ENCODE measurements around the gene RALGPS1. TPM values are rescaled to one million over a fixed set of nuclear protein-coding genes. Genes with fewer than 3 reads are reported as not detected.

The RALGPS1 gene
- total and polyA plus RNA-seq, 2 of the 8 experiments (the other 6 are each of a cell fraction or from before 2014, with no cell fraction given) = 20.0 to 23.5 TPM

GRCh38 chr9:127181315-127181580, 266.7 kb downstream of the RALGPS1 start:
- Histone ChIP-seq H3K18ac (ENCODE audit: extremely low read depth, low read length) (no peak overlapping the region), H2BK20ac (ENCODE audit: low read length) (no peak overlapping the region), H3K23ac (ENCODE audit: insufficient read length) (no peak overlapping the region), H2BK5ac (ENCODE audit: low read depth, low read length) (0 out of 2 replicates have a peak overlapping the region, but pooled peaks have one; percentile 24), H2BK120ac (replicated peaks; ENCODE audit: low read depth, low read length) (no peak overlapping the region), H3K27me3 (replicated peaks in 1 of 4; ENCODE audit: control insufficient read depth in 3 of 4, extremely low read depth in 1 of 4, insufficient read depth in 3 of 4, low read length in 3 of 4) (no peaks in the 10 kb centered on the region), H2BK15ac (ENCODE audit: low read length) (no peak overlapping the region), H3K23me2 (ENCODE audit: low read depth, low read length) (no peaks in the 10 kb centered on the region), H2AFZ (ENCODE audit: low read length) (no peak overlapping the region), H3K79me2 (ENCODE audit: control insufficient read depth in 1 of 2, insufficient read depth in 2 of 2, low read length in 2 of 2) (no peaks in the 10 kb centered on the region), H3K56ac (replicated peaks; ENCODE audit: insufficient read length, low read depth, low read length) (no peak overlapping the region), H3K4me2 (ENCODE audit: insufficient read depth in 1 of 2, low read depth in 2 of 2, low read length in 2 of 2) (no peak overlapping the region), H3K27ac (ENCODE audit: low read depth, low read length) (no peak overlapping the region), H2BK12ac (ENCODE audit: low read depth, low read length) (no peak overlapping the region; the same call in 1 of the 2 replicates), H3K4me3 (ENCODE audit: extremely low read depth in 1 of 4, insufficient read depth in 2 of 4, low read depth in 3 of 4, low read length in 4 of 4) (no peak overlapping the region), H3K9me3 (ENCODE audit: insufficient read depth in 2 of 2, low read depth in 1 of 2, low read length in 1 of 2) (no peaks in the 10 kb centered on the region), H3K9ac (replicated peaks in 1 of 4; ENCODE audit: extremely low read depth in 1 of 4, low read depth in 3 of 4, low read length in 3 of 4) (no peak overlapping the region), H3K4ac (replicated peaks; ENCODE audit: insufficient read length, low read depth, low read length) (no peak overlapping the region), H2AK5ac (ENCODE audit: low read depth, low read length) (peak overlapping the region; percentile 7; the same call in 1 of the 2 replicates), H3K14ac (ENCODE audit: insufficient read length) (no peak overlapping the region), H4K91ac (replicated peaks; ENCODE audit: insufficient read length, low read length) (no peak overlapping the region), H3K4me1 (replicated peaks in 1 of 4; ENCODE audit: control insufficient read depth in 3 of 4, insufficient read depth in 4 of 4, low read length in 3 of 4) (peaks cover 0 to 6% (median under 1%) of the 10 kb centered on the region in 4 experiments; a peak in 4 of 7 replicates), H3K36me3 (ENCODE audit: control insufficient read depth in 2 of 4, insufficient read depth in 4 of 4, low read length in 3 of 4) (no peaks in the 10 kb centered on the region), H3K79me1 (ENCODE audit: low read depth, low read length) (no peaks in the 10 kb centered on the region; the same call in 1 of the 2 replicates), H4K5ac (ENCODE audit: insufficient read length, low read depth, low read length) (no peak overlapping the region), H4K20me1 (replicated peaks in 1 of 2; ENCODE audit: control insufficient read depth in 1 of 2, insufficient read depth in 2 of 2, low read length in 2 of 2) (no peaks in the 10 kb centered on the region), H4K8ac (ENCODE audit: extremely low read depth, insufficient read depth, low read length) (no peak overlapping the region)
- POLR2A ChIA-PET (ENCODE audit: partially characterized antibody) = interaction anchor here (1.4 kb wide), 1 partner anchor 14 kb away, joined by 3 read pairs; no protein-coding TSS in a partner anchor
- CTCF ChIA-PET (ENCODE audit: partially characterized antibody) = interaction anchor here (0.8 to 4.0 kb wide), 4 partner anchors 17 to 241 kb away, joined by 3 to 27 read pairs (median 3); no protein-coding TSS in a partner anchor
- DNase-seq (ENCODE audit: low read depth in 1 of 2, low spot score in 2 of 2) (no peak), FAIRE-seq (no peak)
- 96% methylated on average over 3 of the region's 3 CpGs; no CpG with 5 or more reads in 1 of the 2 experiments for WGBS, 2 experiments (ENCODE audit: extremely low coverage in 1 of 2, insufficient coverage in 1 of 2, insufficient read length in 1 of 2, insufficient replicate concordance in 2 of 2, low coverage in 1 of 2, low lambda C conversion rate in 2 of 2, missing lambda C conversion rate in 1 of 2)
- no peak for TF ChIP-seq KDM1A (IDR thresholded peaks at IDR 0.05; ENCODE audit: borderline replicate concordance, low read length)
- no peak for TF ChIP-seq JUN (IDR thresholded peaks at IDR 0.05; ENCODE audit: low read depth, low read length)
- no peak for TF ChIP-seq CTBP2 (IDR thresholded peaks at IDR 0.05; ENCODE audit: borderline replicate concordance, insufficient read depth, insufficient read length, low read length)
- TF ChIP-seq RAD21 (IDR thresholded peaks at IDR 0.05 in 1 of 2, conservative IDR thresholded peaks at IDR 0.05 in 1 of 2; ENCODE audit: low read depth in 2 of 2, low read length in 2 of 2) = no peak
- TF ChIP-seq RBBP5 (IDR thresholded peaks at IDR 0.05; ENCODE audit: borderline replicate concordance, low read depth, low read length) = no peak
- TF ChIP-seq SP4 (IDR thresholded peaks at IDR 0.05; ENCODE audit: low read length) = no peak
- no peak for TF ChIP-seq KDM5A (IDR thresholded peaks at IDR 0.05; ENCODE audit: low read length)
- no peak for TF ChIP-seq SAP30 (IDR thresholded peaks at IDR 0.05; ENCODE audit: insufficient read depth, insufficient replicate concordance, low read length)
- no peak for TF ChIP-seq ATF3 (IDR thresholded peaks at IDR 0.05; ENCODE audit: insufficient read depth, low read depth, low read length)
- no peak for TF ChIP-seq PHF8 (conservative IDR thresholded peaks at IDR 0.05; ENCODE audit: low read depth, low read length)

Measured in H1 (cell line).